GM12873 (cell line): Measurements from ENCODE around the gene PDE8A.

Experiments
- CTCF ChIP-seq: IDR thresholded peaks from 2 replicates; pipeline ENCODE4 v1.5.1; 2012; ENCODE audit warnings: low read depth, mild to moderate bottlenecking, moderate library complexity, low read length, control low read depth; ENCODE audit not compliant: insufficient read depth; ENCODE audit errors: missing control alignments

Gene PDE8A

GRCh38 chr15:84961114-84961452, 20.6 kb upstream of the PDE8A start:
- no peak for TF ChIP-seq CTCF

- TF ChIP-seq CTCF, result no peak
Measured at GRCh38 chr15:84961707-84962106, 19.9 kb upstream of the PDE8A start.

GRCh38 chr15:84962955-84963354, 18.7 kb upstream of the PDE8A start:
- TF ChIP-seq CTCF, result no peak

DNA sequence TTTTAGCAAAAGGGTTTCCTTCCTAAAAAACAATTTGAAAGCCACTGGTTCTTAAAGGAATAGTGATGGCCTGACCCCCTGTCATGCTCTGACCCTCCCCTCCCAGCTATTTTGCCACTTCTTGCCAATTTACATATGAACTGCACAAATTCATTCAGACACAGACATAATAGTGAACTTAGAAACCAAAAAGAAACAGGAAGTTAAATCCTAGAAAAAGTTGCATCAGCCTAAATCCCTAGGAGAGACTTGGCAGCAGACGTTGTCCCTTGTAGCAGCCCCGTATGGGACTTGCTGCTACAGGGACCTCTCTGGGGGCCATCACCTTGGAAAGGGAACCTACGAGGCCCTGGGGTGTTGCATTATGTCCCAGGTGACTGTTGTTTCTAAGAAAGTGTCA, 14.3 kb upstream of the PDE8A start:
- no peak for TF ChIP-seq CTCF

DNA sequence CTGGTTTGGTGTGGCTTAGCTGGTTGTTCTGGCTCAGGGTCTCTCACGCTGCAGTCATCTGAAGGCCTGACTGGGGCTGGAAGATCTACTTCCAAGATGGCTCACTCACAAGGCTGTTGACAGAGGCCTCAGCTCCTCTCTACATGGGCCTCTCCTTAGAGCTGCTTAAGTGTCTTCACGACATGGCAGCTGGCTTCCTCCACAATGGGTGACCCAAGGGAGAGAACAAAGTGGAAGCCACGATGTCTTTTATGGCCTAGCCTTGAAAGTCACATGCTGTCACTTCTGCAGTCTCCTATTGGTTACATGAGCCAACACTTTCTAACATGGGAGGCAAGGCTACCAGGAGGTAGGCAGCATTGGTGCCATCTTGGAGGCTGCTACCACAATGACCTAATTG, 13.4 kb upstream of the PDE8A start:
- no peak for TF ChIP-seq CTCF

DNA sequence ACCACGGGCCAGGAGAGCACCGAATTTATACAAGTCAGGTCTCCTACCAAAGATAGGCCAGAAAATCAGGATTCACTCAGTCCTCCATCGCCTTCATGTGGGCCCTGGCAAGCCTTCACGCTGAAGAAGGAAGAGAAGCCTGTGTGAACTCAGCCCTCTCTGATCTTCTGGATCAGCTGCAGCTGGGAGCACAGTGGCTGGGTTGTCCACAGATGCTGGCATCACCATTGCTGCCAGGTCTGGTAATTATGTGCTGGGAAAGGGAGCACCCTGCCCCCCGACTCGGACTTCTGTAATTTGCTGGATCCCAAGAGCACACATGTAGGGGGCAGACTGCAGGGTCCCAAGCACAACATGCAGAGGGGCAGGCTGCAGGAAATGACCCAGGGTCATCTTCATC, 12.4 kb upstream of the PDE8A start:
- no peak for TF ChIP-seq CTCF

DNA sequence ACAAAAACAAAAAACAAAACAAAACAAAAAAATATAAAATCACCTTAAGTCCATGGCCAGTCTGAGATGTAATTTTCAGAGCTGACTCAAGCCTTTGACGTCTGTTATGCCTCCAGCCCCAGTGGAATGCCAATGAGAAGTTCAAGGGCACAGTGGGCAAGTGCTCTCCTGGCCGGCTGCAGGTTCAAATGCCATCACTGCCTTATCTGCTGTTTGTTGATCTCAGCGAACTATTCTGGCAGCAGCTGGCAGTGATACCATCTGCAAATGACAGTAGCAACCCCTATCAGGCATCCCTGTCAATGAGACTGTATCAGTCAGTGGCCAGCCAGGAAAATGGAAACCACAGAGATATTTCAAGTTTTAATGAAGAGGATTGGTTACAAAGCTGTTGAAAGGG, 10.8 kb upstream of the PDE8A start:
- TF ChIP-seq CTCF, result no peak
